KBM-7 (cell line): ENCODE data around the gene FIGNL2.
A peak's percentile ranks its signal among the peaks of the same experiment; 100 is the strongest.

Experiments
- DNase-seq: peaks from one replicate; pipeline ENCODE4 v3.0.0-alpha.2; 2015
- in situ Hi-C: fragments of 300-500 bp; cut with MboI; formaldehyde crosslinking; loops from 2 replicates; pipeline ENCODE4 v1.14.3; 2020; ENCODE audit warnings: low sequenced_read_pairs, low pct_unique_long_range_greater_than_20kb, mixed read lengths

The FIGNL2 gene

DNA sequence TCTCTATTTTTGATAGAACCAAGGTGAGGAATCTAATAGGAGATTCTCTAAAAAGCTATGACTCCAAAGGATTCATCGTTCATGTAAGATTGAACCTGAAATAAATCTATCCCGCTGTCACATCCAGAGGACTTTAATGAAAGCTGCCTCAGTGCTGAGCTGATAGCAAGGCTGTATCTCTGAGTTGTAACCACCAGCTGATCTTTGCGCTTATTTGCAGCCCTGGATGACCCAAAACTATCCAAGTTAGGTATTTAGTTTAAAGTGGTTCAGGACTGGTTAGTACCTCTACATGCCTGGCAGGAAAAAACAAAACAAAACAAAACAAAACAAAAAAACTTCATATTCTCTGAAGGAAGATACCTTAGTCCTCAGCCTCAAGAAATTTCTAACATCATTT is 30.6 kb upstream of the FIGNL2 start:
- no peak for DNase-seq
- in situ Hi-C loops = no loop called here

DNA sequence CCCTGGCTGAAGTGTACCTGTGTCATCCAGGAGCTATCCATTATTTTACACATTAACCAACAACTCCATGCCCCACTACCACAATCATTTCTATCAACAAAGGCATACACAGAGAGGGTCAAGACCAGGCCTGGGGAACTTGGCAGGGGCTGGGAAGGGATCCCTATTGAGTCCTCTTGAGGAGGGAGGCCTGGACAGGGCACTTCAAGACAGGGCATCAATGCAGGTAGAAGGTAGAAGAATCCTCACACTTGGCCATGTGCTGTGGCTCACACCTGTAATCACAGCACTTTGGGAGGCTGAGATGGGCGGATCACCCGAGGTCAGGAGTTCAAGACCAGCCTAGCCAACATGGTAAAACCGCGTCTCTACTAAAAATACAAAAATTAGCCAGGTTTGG is 26.0 kb upstream of the FIGNL2 start:
- DNase-seq = no peak
- in situ Hi-C loops = no loop called here

DNA sequence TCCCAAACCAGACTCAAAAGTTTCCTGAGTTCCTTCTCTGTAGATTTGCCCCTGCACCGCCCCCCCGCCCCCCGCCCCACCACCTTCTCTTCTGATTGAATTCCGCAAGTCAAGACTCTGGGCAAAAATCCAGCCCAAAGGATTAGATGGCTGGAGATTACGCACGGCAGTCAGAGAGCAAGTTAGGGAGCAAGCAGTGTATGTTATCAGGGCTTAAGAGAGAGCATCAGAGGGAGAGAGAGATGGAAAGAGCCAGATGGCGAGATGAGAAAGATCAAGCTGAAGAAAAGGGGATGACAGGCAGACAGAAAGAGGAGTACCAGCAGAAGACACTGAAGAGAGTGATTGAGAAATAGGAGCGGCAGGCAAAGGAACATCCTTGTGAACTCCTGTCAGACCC is 25.5 kb upstream of the FIGNL2 start:
- in situ Hi-C loops = no loop called here
- no peak for DNase-seq

DNA sequence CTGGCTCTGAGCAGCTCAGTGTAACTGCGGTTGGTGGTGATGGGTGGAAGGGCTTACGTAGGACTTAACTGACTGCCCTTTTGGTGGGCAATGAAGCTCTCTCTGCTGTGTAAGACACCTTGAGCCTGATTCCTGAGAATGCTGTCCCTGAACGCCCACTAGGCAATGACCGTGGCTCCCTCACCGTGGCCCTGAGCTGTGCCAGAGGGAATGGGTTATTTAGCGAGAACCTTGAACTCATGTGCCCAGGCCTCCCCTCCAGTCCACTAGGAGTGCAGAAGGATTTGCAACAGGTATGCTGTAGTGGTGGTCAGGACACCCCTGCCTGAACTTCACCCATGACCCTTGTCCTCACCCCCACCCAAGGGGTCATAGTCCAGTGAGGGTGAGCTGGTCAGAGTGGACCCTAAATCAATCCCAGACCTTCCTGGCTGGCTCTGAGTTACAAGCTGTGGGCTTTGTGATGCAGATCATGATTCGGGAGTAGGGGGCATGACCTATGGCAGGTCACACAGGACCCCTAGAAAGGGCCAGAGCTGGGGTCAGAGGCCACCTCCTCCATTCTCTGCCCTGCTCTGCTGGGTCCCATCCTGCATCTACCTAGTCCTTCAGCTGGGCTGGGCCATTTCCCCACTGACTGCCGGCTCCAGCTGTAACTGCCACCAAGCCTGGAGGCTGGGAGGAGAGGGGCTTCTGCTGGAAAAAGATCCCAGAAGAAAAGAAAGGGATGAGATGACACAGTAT is 24.9 kb upstream of the FIGNL2 start:
- in situ Hi-C loops = no loop called here
- no peak for DNase-seq

DNA sequence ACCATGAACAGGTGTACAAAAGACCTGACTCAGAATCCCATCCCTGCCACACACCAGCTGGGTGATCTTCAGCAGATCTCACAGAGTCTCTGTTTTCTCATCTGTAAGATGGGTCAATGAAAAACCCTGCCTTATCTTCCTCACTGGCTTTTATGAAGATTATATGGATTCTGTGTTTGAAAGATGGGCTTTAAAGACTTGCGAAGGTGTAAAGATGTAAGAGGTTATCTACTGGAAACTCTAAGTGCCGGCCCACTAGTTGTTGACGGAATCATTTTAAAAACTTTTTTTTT is 24.1 kb upstream of the FIGNL2 start:
- no peak for DNase-seq
- in situ Hi-C loops = no loop called here

DNA sequence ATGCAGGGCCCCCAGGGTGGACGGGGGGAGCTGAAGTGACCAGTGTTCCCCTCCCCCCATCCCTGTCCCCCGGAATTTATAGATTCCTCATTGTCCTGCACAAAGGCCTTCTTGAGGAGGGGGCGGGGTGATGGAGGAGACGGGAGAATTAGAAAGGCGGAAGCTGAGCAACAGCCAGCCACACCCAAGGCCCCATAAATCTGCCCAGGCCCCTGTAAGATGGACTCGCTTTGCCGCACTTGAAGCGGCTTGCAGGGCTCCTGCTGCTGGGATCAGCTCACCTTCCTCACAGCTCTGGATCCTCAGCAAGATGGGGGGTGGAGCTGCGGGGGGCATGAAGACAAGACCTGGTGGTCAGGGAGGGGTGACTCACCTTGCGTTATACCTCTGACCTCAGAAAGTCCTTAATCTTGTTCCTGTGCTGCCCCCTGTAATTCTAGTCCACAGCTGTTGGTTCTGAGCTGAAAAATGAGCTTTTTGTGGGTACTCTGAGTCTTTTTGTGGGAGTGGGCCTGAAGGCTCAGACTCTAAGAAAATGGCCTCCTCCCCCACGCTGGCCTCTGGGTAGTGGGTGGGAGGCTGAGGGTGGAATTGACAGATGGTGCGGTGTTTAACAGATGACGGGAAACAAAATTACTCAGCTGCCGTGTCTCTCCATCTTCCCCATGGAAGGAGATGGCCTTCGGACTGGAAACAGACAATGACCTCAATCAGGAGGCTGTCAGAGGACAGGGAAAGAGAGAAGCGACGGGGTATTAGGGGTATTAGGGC is 23.6 kb upstream of the FIGNL2 start:
- in situ Hi-C loops = no loop called here
- DNase-seq = no peak

DNA sequence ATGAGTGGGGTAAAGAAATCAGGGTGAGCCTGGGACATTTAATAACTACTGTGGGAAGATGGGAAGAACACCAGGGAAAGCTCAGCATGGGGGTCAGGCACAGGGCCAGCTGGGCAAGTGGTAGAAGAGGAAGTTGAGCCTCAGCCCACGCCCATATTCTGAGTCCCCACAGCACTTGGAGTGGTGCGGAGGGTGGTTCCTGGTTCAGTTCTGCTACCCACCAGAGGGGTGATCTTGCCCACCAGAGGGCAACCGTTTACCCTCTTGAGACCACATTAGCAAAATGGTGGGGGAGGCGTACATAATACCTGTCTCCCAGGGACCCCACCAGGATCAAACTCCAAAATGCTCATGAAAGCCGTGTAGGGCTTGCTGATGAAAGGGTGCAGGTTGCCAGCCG is 22.6 kb upstream of the FIGNL2 start:
- peak; percentile 73 for DNase-seq
- in situ Hi-C loops = no loop called here

DNA sequence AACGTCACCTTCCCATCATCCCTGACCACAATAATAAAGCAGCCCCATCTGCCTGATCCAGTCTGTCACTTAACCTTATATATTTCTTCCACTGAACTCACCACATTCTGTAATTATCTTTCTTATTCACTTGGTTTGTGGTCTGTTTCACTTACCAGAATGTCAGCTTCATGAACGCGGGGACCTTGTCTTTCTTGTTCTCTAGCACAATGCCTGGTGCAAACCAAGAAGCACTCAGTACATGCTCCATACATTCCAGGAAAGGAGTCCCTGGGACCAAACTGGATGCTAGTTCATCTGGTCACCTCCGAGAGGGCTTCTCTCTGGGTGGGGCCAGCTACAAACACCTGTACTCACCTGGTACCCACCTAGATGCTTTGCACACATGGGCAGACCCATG is 22.0 kb upstream of the FIGNL2 start:
- DNase-seq = peak; percentile 25

DNA sequence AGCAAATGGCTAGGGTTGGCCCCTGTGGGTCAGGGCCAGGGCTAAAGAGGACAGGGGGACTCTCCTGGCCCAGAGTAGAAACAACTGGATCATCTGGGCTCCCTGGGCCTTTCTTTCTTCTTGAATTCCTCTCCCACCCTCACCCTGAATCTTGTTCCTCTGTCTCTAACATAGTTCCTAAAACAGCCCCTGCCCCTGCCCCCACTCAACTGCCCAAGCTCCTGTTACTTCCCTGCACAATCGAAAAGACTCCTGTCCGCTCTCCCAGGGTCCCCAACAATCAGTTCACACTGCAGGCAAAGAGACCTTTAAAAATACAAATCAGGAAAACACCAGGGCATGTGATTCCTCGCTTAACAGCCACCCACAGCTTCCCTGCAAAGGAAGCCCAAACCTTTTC is 21.4 kb upstream of the FIGNL2 start:
- in situ Hi-C loops = no loop called here
- DNase-seq = no peak

More for the DNA sequence above, 22.0 kb upstream of the FIGNL2 start:
- in situ Hi-C loops = no loop called here

DNA sequence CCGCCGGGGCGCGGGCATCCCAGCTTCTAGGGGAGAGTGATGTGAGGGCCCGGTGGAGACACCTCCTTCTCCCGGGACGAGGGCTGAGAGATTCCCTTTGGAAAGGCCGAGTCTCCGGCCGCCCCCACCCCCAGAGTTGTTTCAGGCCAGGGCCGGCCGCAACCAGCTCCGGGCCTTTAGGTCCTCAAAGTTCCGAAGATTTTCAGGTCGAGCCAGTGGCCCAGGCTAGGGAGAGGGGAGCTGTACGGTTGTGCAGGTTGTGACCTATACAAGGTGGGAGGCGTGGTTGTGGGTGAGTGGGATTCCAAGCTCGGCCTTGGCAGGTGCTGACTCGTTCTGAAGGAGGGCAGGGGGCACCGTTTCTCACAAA is 21.0 kb upstream of the FIGNL2 start:
- in situ Hi-C loops = no loop called here
- no peak for DNase-seq

DNA sequence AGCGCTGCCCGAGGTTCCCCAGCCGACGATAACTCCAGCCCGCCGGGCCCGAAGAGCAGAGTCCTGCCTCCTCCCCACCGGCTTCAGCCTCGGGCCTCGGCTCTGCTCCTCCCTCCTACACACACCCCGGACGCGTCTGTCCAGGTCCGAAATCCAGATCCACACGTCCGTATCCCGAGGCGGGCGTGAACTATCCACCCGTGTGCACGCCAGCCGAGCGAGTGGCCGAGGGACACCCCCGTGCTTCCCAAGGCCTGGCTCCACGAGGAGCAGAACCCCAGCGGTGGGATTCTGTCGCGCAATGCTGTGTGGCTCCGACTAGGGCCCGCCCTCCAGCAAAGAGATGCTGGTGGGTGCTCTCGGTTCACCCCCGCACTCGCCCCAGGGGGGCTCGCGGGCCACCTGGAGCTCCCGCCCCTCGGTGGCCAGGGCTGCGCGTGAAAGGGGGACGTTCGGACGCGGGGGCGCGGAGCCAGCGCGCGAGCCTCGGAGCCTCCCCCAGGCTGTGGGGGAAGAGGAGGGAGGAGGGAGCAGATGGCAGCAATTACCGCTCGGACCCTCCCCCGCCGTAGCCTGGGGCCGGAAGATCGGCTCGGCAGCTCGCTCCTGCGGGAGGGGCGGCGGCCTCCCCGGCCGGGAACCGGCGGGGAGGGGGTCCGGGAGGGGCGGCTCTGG is 20.4 kb upstream of the FIGNL2 start:
- in situ Hi-C loops = no loop called here
- peak; percentile 32 for DNase-seq

DNA sequence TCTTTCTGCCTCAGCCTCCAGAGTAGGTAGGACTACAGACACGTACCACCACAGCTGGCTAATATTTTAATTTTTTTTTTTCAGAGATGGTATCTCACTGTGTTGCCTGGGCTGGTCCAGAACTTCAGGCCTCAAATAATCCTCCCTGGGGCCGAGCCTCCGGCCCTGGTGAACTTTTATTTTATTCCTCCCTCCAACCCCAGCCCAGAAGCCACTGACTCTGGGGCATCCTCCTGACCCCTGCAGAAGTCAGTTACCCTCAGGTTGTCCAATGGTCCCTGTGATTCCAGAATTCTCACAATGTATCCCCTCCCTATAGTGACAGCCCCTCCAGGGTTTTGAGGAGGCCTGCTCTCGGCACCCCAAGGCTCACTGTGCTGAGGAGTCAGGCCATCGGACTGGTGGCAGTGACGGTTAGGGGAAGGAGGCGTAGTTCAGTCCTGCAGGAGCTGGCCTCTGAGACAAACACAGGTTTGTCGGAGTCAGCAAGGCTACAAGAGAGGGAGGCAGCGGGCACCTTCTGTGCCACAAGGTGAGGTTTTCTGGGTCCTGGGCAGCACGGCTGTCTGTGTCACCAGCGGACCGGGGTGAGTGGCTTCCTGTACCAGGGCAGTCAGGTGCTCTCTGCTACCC is 19.4 kb upstream of the FIGNL2 start:
- in situ Hi-C loops = no loop called here
- DNase-seq = no peak

DNA sequence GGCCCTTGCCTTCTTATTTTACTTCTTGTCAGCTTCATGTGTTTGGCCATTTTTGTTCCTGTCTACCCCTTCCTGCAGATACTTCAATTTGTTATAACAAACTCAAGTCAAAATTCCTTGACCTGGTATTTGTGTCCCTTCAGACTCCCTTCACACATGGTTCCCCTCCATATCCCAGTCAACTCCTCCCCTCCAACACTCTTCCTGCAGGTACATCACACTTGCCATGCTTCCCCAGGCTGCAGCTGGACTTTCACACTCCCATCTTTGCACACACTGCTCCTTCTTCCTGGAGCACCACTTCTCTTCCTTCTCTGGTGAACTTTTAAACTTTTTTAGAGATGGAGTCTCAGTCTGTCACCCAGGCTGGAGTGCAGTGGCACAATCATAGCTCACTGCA is 18.9 kb upstream of the FIGNL2 start:
- in situ Hi-C loops = no loop called here
- no peak for DNase-seq

DNA sequence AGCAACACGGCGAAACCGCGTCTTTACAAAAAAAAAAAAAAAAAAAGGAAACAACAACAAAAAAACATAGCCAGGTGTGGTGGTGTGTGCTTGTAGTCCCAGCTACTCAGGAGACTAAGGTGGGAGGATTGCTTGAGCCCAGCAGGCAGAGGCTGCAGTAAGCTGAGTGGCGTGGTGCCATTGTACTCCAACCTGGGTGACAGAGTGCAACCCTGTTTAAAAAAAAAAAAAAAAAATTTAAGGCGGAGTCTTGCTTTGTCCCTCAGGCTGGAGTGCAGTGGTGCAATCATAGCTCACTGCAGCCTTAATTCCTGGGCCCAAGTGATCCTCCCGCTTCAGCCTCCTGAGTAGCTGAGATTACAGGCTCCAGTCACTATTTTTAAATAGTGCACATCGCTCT is 18.2 kb upstream of the FIGNL2 start:
- no peak for DNase-seq
- in situ Hi-C loops = no loop called here

DNA sequence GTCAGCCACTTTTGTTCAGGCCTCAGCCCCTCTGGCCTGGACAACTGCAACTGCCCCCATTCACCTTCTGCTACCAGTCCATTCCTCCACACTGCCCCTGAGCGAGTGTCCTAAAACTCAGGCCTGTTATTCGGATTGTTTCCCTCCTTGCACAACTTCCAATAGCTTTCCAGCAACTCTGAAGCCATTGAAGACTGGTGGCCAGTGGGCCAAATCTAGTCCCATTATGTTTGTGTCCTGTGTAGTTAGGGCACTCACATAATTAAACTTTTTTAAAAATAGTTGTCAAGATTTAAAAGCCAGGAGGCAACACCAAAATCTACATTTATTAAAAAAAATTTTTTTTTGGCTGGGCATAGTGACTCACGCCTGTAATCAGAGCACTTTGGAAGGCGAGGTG is 17.8 kb upstream of the FIGNL2 start:
- DNase-seq = no peak
- in situ Hi-C loops = no loop called here

DNA sequence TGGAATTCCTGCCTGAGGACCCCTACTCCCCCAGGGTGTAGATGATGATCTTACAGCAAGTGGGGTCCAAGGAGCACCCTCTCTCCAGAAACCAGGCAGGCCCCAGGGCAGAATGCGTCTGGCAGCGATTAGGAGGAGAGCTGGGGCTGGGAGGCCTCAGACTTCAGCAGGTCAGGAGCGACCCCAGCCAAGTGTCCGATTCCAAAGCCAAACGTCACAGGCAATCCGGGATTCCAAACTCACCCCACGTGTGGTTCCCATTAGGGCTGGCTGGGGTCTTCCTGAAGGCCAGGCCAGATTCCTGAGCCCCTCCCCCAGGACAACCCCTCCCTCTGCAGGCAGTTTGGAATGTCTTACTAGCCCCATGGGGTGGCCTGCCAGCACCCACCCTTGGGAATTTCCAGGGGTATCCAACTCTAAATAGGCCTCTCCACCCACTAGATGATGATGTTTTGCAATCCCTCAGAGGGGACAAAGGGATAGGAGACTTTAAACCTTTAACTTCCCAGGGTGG is 17.3 kb upstream of the FIGNL2 start:
- DNase-seq = no peak
- in situ Hi-C loops = no loop called here

DNA sequence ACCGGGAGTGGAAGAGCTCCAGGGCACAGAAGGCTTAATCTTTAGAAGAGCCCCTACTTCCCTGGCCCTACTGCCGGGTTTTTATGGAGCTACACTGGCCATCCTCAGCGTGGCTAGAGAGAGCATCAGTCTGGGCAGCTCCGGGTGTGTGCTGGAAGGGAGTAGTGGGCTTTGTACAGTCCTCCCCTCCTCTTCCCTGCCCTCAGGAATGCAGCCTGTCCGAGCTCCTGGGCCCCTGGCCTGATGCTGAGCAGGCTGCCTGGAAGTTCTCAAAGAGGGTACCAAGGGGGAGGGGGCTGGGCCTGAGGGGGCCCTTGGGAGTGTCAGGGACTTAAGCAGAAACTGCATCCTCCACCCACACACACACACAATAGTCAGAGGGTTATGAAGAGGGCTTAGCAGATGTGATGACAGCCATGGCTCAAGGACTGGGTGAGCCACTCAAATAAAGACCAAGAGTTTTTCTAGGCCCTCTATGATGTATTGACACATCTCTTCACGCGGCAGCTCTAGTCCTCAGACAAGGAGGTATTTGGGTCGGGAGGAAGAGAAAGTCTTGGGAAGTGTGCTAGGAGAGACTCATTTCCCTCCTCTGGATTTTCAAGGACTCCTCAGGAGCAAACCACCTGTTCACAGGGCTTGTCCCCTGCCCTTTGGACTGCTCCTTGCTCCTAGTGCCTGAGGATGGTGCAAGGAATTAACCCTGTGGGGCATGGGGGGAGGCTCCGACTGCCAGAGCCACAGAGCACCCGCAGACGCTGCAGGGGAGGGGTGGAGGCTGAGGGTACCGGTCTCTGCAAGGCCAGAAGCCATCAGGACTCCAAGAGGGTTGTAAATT is 16.5 kb upstream of the FIGNL2 start:
- no peak for DNase-seq
- in situ Hi-C loops = no loop called here

DNA sequence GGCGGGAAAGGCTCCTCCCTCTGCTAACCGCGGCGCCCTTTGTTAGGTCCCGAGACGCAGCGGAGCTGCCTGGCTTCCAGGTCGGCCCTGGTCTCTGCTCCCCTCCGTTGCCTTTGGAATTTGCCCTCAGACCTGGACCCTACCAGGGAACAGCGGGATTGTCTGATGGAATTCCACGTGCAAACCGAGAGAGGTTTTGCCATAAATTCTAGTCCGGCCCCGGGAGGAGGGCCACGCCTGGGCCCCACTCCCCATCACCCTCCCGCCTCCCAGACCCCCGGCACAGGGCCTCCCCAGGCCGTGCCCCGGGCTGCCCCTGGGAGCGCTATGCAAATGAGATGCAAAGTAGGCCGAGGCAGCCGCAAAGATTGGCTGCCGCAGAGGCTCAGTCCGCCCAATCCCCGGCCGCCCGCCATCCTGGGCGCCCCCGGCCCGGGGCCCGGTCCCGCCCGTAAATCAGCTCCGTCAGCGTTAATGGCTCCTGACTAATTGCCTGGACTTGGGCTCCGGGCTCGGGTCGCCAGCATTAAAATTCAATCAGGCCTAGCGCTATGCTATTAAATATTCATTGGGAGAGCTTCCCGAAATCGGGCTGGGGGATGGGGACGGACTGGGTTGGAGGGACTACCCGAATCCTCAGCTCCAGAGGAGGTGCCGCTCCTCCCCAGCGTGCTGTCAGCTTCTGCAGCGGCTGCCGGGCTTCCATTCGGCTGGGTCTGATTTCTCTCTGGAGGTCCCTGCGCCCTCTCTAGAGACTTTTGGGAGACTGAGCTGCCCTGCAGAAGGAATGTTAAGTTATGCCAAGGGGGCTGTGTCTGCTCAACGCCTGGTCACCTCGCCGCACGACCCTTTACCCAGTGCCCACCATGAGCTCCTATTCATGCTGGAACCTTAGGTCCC is 15.7 kb upstream of the FIGNL2 start:
- in situ Hi-C loops = no loop called here
- no peak for DNase-seq
